PC-3 (cell line): ENCODE results near the gene HYCC1. TPM values are rescaled to one million over a fixed set of nuclear protein-coding genes. Genes with fewer than 3 reads are reported as not detected.

Experiments
- ATAC-seq: fragments of 200-7000 bp; cut with Tn5 transposase; 2 replicates; pipeline ENCODE4 v1.9.1; 2020; ENCODE audit warnings: mild to moderate bottlenecking, moderate library complexity
- BruUV-seq: library from RNA; stranded (reverse); fragments of 400-500 nt; replicated peaks from 2 replicates; lab custom pipeline; 2021; lab: Mats Ljungman, UMichigan
- CTCF ChIA-PET: fragments of 300-600 bp; sonication (Branson Sonifier 250); formaldehyde crosslinking; loops from one replicate; lab custom pipeline; 2022; ENCODE audit warnings: antibody characterized with exemption; lab: Charles Lee
- POLR2A ChIA-PET: fragments of 300-600 bp; sonication (Branson Sonifier 250); formaldehyde crosslinking; loops from one replicate; lab custom pipeline; 2022; ENCODE audit warnings: antibody characterized with exemption; ENCODE audit not compliant: unreplicated experiment; lab: Charles Lee
- DNase-seq: peaks from one replicate; pipeline ENCODE4 v3.0.0-alpha.2; 2015
- H2AFZ ChIP-seq: fragments of 300-600 bp; sonication (generic); 2 replicates; pipeline ENCODE4 v1.6.0; 2016; ENCODE audit warnings: antibody characterized with exemption, low read length
- H3F3A ChIP-seq: fragments of 300-600 bp; sonication (generic); one replicate; pipeline ENCODE4 v1.6.0; 2017; ENCODE audit warnings: antibody characterized with exemption, low read length, control low read depth, mild to moderate bottlenecking; ENCODE audit not compliant: unreplicated experiment
- H3K27ac ChIP-seq: fragments of 300-600 bp; sonication (generic); 2 replicates; pipeline ENCODE4 v1.5.1; 2016; ENCODE audit warnings: mild to moderate bottlenecking, low read length
- H3K27me3 ChIP-seq: fragments of 300-600 bp; sonication (generic); 2 replicates; pipeline ENCODE4 v1.6.1; 2016; ENCODE audit warnings: low read length, mixed read lengths
- H3K36me3 ChIP-seq: fragments of 300-600 bp; sonication (generic); 2 replicates; pipeline ENCODE4 v1.6.1; 2016; ENCODE audit warnings: low read depth, mixed run types, low read length, mixed read lengths
- H3K4me1 ChIP-seq: fragments of 300-600 bp; sonication (generic); 2 replicates; pipeline ENCODE4 v1.5.1; 2016; ENCODE audit warnings: low read length; ENCODE audit not compliant: insufficient read depth
- H3K4me2 ChIP-seq: fragments of 300-600 bp; sonication (generic); 2 replicates; pipeline ENCODE4 v1.6.0; 2016; ENCODE audit warnings: low read length
- H3K4me3 ChIP-seq: fragments of 300-600 bp; sonication (generic); 2 replicates; pipeline ENCODE4 v1.5.1; 2016; ENCODE audit warnings: mild to moderate bottlenecking, low read length, mixed read lengths
- H3K79me2 ChIP-seq: fragments of 300-600 bp; sonication (generic); 2 replicates; pipeline ENCODE4 v1.6.1; 2017; ENCODE audit warnings: low read length, mixed read lengths
- H3K9ac ChIP-seq: fragments of 300-600 bp; sonication (generic); 2 replicates; pipeline ENCODE4 v1.6.0; 2016; ENCODE audit warnings: mild to moderate bottlenecking, low read length
- H3K9me2 ChIP-seq: fragments of 300-600 bp; sonication (generic); replicated peaks from 2 replicates; pipeline ENCODE4 v1.6.1; 2016; ENCODE audit warnings: mixed run types, low read length, mixed read lengths
- H3K9me3 ChIP-seq: fragments of 300-600 bp; sonication (generic); 2 replicates; pipeline ENCODE4 v1.6.1; 2016; ENCODE audit warnings: low read length, mixed read lengths
- H4K20me1 ChIP-seq: fragments of 300-600 bp; sonication (generic); 2 replicates; pipeline ENCODE4 v1.6.1; 2016; ENCODE audit warnings: low read length, mixed read lengths
- CTCF ChIP-seq: fragments of 300-600 bp; sonication (generic); conservative IDR thresholded peaks from 2 replicates; pipeline ENCODE4 v1.5.1; 2017; ENCODE audit warnings: antibody characterized with exemption, low read depth, mild to moderate bottlenecking, low read length
- EZH2 ChIP-seq: fragments of 300-600 bp; sonication (generic); IDR thresholded peaks from one replicate; pipeline ENCODE4 v1.6.1; 2017; ENCODE audit warnings: antibody characterized with exemption, mild to moderate bottlenecking, low read length; ENCODE audit not compliant: unreplicated experiment
- EZH2phosphoT487 ChIP-seq: fragments of 300-600 bp; sonication (generic); IDR thresholded peaks from 2 replicates; pipeline ENCODE4 v1.6.1; 2018; ENCODE audit warnings: mild to moderate bottlenecking, antibody characterized with exemption, low read length, borderline replicate concordance
- intact Hi-C: fragments of 100-400 bp; cut with micrococcal nuclease; formaldehyde crosslinking; loops from 2 replicates; pipeline ENCODE4 v1.9.0; 2023
- total RNA-seq: library from RNA; depleted of rRNA; stranded (reverse); fragments of >200 nt; gene quantifications from 2 replicates; pipeline ENCODE4 v1.2.3, GENCODE V29; 2014

Gene HYCC1
- total RNA-seq, 1 experiment from 2014 or later, result 15.5 TPM

DNA sequence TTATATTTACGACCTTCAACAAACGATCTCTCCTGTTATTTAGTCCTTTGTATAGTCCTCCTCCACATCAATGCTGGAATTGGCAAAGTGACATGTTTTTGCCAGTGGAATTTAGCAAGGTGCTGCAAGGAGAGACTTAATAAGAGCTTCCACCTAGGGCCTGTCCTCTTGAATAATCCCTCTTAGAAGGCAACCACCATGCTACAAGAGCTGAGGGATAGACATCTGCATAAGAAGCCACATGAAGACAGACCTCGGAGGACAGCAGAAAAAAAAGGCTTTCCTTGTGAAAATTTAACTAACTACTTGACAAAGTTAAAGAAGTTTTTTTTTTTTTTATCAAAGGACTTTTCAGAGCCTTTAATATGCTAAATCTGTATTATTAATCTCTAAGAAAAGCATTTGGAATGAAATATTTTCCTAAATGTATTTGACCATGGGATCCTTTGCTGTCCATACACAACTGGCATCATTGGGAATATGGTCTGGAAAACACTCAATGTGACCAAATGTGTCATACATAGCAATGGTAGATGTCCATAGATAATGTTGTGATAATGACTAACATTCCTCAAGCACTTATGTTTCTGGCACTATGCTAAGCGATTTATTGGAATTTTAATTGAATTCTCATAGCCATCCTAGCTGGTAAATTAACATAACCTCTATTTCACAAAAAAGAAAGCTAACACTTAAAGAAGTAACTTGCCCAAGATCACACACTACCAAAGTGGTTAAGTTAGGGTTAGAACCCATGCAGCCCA, 13.2 kb downstream of the HYCC1 start:
- no peak overlapping the region for H3K4me2 ChIP-seq
- peaks cover 11% of the 10 kb centered on the region for H3K4me1 ChIP-seq
- no peaks in the 10 kb centered on the region for H3K27me3 ChIP-seq
- H3K9ac ChIP-seq, result no peak overlapping the region
- peaks cover 16% of the 10 kb centered on the region for H3K79me2 ChIP-seq
- no peak for TF ChIP-seq EZH2
- TF ChIP-seq CTCF, result no peak
- TF ChIP-seq EZH2phosphoT487, result no peak
- ChIA-PET POLR2A (interaction anchor here (0.6 kb wide), 1 partner anchor 42 kb away, joined by 3 read pairs; no protein-coding TSS in a partner anchor), CTCF (no interaction called here)
- H3K9me2 ChIP-seq, result 0 out of 2 replicates have a peak, but pooled peaks cover 4% of the 10 kb centered on the region
- ATAC-seq, result no peak
- intact Hi-C loops, result no loop called here
- no peaks in the 10 kb centered on the region for H3K9me3 ChIP-seq
- H3K36me3 ChIP-seq, result no peaks in the 10 kb centered on the region
- no peak overlapping the region for H3K27ac ChIP-seq
- no peaks in the 10 kb centered on the region for H4K20me1 ChIP-seq
- BruUV-seq, result no TSS peak
- H3K4me3 ChIP-seq, result no peak overlapping the region
- no peak for DNase-seq
- H2AFZ ChIP-seq, result no peak overlapping the region
- no peaks in the 10 kb centered on the region for H3F3A ChIP-seq

- Histone ChIP-seq H3K9me3 (no peaks in the 10 kb centered on the region), H3K4me2 (no peak overlapping the region), H3K27ac (no peak overlapping the region), H3K27me3 (no peaks in the 10 kb centered on the region), H2AFZ (no peak overlapping the region), H3K4me1 (peaks cover 2% of the 10 kb centered on the region), H3K79me2 (peaks cover 12% of the 10 kb centered on the region), H3K9me2 (0 out of 2 replicates have a peak, but pooled peaks cover 4% of the 10 kb centered on the region), H3K36me3 (no peaks in the 10 kb centered on the region), H3F3A (no peaks in the 10 kb centered on the region), H3K4me3 (no peak overlapping the region), H4K20me1 (no peaks in the 10 kb centered on the region), H3K9ac (no peak overlapping the region)
- POLR2A ChIA-PET, result no interaction called here
- intact Hi-C loops, result no loop called here
- BruUV-seq, result no TSS peak
- no peak for DNase-seq
- CTCF ChIA-PET, result no interaction called here
- no peak for TF ChIP-seq CTCF
- no peak for ATAC-seq
Observed at GRCh38 chr7:22998519-22998896, 15.4 kb downstream of the HYCC1 start.

- Histone ChIP-seq H3K9me3 (no peaks in the 10 kb centered on the region), H3K36me3 (no peaks in the 10 kb centered on the region), H3K79me2 (peaks cover 10% of the 10 kb centered on the region), H3K4me3 (no peak overlapping the region), H4K20me1 (no peaks in the 10 kb centered on the region), H3F3A (no peaks in the 10 kb centered on the region), H3K9me2 (0 out of 2 replicates have a peak, but pooled peaks cover 4% of the 10 kb centered on the region), H3K27me3 (no peaks in the 10 kb centered on the region), H2AFZ (no peak overlapping the region), H3K9ac (no peak overlapping the region), H3K4me2 (no peak overlapping the region), H3K27ac (no peak overlapping the region), H3K4me1 (no peaks in the 10 kb centered on the region)
- no peak for DNase-seq
- intact Hi-C loops, result no loop called here
- BruUV-seq, result no TSS peak
- CTCF ChIA-PET, result no interaction called here
- no peak for TF ChIP-seq CTCF
- no peak for TF ChIP-seq EZH2
- no peak for TF ChIP-seq EZH2phosphoT487
- POLR2A ChIA-PET, result no interaction called here
- no peak for ATAC-seq
Observed at GRCh38 chr7:22997871-22998518, 15.9 kb downstream of the HYCC1 start.
